Cerebellar nuclear complex (tissue), 1 donor: ENCODE data around the gene LRPAP1.

ENCODE experiments used
- DNase-seq, 2 experiments: peaks; one replicate each; lab custom pipeline; 2025; lab: John Stamatoyannopoulos, UW

LRPAP1 gene

GRCh38 chr4:3531318-3531878 is 824 bp downstream of the LRPAP1 start:
- no peak for DNase-seq

GRCh38 chr4:3530663-3531254 is 1.5 kb downstream of the LRPAP1 start:
- no peak for DNase-seq

GRCh38 chr4:3530051-3530450 is 2.2 kb downstream of the LRPAP1 start:
- no peak for DNase-seq

GRCh38 chr4:3529363-3529762 is 2.9 kb downstream of the LRPAP1 start:
- no peak for DNase-seq

- DNase-seq, result no peak
Measured at GRCh38 chr4:3527914-3528876, 4.0 kb downstream of the LRPAP1 start.

GRCh38 chr4:3527101-3527913 is 4.9 kb downstream of the LRPAP1 start:
- DNase-seq, result no peak

GRCh38 chr4:3526456-3526855 is 5.8 kb downstream of the LRPAP1 start:
- no peak for DNase-seq

- DNase-seq, result no peak
Measured at GRCh38 chr4:3525532-3526430, 6.4 kb downstream of the LRPAP1 start.

- no peak for DNase-seq
Measured at GRCh38 chr4:3524920-3525319, 7.3 kb downstream of the LRPAP1 start.

- no peak for DNase-seq
Measured at GRCh38 chr4:3524349-3524748, 7.9 kb downstream of the LRPAP1 start.

- no peak for DNase-seq
Measured at GRCh38 chr4:3523628-3524221, 8.5 kb downstream of the LRPAP1 start.

- no peak for DNase-seq
Measured at GRCh38 chr4:3523146-3523627, 9.0 kb downstream of the LRPAP1 start.

GRCh38 chr4:3522651-3523050 is 9.6 kb downstream of the LRPAP1 start:
- DNase-seq, result no peak

- DNase-seq, result no peak
Measured at GRCh38 chr4:3522326-3522640, 9.9 kb downstream of the LRPAP1 start.

- DNase-seq, result no peak
Measured at GRCh38 chr4:3521621-3522325, 10.4 kb downstream of the LRPAP1 start.

GRCh38 chr4:3520796-3521600 is 11.2 kb downstream of the LRPAP1 start:
- DNase-seq, result no peak

- no peak for DNase-seq
Measured at GRCh38 chr4:3520276-3520675, 11.9 kb downstream of the LRPAP1 start.

- no peak for DNase-seq
Measured at GRCh38 chr4:3519468-3520264, 12.6 kb downstream of the LRPAP1 start.
